CD4-positive, alpha-beta T cell treated with Interleukin-15 for 1 hour (primary cell): ENCODE data around the gene STK39.
A peak's percentile ranks its signal among the peaks of the same experiment; 100 is the strongest.

Experiments
- DNase-seq: peaks from one replicate; pipeline ENCODE4 v3.0.0-alpha.2; 2020

STK39 gene

GRCh38 chr2:168207851-168208250, 39.5 kb downstream of the STK39 start:
- DNase-seq = no peak

- DNase-seq = no peak
These were observed 43.4 kb downstream of the STK39 start for GRCh38 chr2:168203762-168204693.

- no peak for DNase-seq
These were observed 45.7 kb downstream of the STK39 start for GRCh38 chr2:168201584-168202116.

DNA sequence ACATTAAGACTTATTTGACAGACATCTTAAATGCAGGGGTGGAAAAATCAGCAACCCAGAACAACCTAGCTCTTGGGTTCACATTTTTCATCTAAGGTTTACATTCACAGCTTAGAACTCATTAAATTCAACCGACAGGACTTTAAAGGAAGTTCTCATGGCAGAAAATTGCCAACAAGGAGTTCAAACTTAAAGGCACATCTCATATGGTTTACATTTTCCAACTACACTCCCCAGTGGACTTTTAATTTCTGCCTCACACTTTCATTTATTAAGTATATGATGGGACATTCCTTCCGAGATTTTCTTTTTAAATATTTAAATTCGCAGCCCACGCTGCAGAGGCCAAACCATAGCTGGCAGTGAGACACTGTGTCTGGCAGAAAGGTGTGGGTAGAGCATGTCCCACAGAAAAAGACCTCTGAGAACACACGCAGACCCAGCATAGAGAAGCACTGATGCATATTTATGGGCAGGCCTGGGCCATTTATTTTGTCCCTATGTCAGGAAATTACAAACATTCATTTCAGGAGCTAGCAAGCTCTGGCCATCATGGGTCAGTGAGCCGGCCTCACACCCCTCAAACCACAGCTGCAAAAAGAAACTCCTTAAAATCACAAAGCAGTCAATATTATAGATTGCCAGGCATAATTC, 46.3 kb downstream of the STK39 start:
- no peak for DNase-seq

- DNase-seq = no peak
These were observed 48.8 kb downstream of the STK39 start for GRCh38 chr2:168198476-168199207.

DNA sequence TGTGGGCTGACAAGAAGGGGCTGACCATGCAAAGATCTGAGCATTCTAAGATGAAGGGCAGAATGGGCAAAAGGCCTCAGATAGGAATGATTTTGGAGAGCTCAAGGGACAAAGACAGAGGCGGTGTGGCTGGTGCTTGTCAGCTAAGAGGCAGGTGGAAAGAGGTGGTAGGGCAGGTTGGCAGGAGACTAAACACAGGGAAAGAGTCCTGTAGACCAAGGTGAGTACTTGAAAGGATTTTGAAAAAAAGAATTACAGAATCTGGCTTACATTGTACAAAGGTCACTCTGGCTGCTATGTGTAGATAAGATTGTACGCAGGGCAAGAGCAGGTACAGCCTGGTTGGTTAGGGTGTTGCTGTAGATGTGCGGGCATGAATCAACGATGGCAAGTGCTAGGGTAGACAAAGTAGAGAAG, 50.6 kb downstream of the STK39 start:
- no peak for DNase-seq

DNA sequence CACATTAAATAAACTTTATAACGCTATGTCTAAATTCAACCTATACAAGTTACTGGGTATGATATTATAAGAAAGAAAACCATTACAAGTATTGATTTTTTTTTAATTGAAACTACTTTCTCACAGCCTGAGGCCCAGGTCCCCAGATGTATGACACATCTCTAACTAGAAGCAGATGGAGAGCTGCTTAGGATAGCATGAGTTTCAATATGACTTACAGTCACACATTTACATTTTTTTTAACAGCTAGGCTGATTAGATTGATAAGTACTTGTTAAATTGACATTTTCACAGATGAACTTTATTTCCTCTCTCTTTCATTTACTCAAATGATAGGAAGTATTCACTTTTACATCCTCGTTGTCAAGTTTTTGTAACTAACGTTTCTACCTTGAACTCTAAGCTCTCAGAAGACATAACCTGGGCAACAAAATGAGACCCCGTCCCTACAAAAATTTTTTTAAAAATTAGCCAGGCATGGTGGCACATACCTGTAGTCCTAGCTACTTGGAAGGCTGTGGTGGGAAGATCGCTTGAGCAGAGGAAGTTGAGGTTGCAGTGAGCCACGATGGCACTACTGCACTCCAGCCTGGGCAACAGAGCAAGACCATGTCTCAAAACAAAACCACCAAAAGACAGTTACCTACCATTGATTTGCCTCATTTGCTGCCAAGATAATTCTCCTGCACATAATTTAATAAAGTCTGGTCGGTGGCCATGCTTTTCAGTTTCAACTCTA, 52.4 kb downstream of the STK39 start:
- no peak for DNase-seq

GRCh38 chr2:168192839-168193616, 54.4 kb downstream of the STK39 start:
- DNase-seq = peak; percentile 37

DNA sequence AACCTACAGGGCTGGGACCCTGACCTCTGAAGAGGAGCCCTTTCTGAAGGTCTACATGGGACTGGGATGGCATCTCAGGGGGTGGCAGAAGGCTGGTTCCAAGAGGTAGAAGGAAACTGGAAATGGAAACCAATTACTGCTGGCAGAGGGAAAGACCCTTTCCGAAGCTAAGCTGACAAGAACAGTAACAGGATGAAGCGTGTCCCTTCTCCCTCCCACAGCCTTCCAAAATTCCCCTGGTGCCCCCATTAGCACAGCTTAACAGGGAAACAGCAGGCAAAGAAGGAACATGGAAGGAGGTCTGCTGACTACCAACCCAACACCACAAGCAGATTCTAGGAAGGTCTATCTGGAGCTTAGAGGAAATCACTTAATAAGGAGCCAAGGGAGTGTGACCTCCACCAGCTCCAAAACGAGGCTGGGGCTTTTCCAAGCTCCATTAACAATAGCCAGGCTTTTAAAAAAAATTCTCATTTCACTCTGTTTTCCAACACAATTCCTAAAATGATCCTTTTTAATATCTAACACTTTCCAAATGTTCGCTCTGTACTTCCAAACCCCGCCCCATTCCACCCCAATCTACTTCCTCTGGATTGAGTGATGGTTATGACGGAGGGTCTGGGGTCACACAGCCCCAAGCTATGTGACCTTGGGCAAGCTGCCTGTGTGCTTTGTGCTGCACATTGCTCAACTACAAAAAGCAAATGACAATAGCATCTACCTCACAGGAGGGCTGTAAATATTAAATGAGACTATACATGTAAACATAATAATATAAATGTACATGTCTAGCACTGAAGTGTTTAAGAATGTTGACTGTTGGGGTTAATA, 55.2 kb downstream of the STK39 start:
- no peak for DNase-seq

DNA sequence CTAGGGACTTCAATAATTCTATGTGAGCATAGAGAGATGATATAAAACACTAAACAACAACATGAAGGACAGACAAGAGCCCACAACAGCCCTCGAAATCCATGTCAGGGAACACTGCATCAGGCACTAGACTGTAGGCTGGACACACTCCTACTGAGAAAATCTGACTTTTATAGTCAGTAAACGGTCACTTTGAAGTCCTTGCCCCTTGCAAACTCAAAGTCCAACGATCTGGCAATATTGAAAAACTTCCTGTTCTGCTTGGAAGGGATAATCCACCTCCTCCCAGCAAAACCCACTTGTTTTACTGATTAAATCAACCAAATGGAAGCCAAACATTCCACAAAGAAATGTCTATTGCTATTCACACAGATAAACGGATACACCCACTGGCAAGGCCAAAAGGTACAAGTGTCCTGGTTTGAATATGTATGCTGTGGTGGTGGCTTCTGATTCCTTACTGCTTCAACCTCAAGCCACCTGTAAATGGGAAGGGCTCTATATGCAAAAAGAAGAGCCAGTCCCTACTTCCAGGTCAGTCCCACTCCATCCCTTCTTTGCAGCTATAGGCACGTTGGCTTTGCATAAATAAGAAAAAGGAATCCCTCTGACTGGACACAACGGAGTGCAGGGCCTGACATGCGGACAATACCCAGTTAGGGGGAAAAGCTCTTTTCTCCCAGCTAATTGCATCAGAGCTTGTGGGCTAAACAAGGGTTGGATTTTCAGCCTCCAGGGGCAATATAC, 56.6 kb downstream of the STK39 start:
- no peak for DNase-seq

DNA sequence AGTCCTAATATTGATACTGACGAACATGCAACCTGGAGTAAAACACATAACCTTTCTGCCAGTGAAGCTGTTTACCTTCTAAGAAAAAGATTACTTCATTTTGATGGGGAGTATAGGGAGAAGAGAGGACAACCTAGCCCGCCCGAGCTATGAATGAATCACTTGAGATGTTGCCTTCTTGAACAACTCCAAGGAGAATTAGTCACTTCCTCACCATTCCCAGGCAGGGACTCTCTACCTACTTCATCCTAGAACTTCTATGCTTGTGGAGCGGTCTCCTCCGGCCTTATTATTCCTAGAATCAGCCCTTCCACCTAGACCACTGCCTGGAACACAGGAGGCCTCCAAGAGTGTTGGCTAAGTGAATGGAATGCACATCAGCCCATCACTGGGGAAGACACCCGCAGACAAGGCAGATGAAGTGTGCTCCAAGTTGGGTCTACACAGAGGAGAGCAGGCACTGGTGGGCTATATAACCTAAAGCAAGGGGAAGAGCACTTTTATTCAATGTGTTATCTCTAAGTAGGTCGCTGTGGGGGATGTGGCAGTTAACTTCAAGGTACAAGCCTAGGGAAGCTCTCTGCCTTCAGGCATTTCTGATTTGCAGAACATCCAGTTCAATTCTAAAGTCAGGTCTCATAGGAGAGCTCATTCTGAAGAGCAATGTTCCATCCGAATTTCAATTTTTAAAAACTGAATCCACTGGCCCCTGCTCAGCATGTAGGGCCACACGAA, 57.4 kb downstream of the STK39 start:
- no peak for DNase-seq

DNA sequence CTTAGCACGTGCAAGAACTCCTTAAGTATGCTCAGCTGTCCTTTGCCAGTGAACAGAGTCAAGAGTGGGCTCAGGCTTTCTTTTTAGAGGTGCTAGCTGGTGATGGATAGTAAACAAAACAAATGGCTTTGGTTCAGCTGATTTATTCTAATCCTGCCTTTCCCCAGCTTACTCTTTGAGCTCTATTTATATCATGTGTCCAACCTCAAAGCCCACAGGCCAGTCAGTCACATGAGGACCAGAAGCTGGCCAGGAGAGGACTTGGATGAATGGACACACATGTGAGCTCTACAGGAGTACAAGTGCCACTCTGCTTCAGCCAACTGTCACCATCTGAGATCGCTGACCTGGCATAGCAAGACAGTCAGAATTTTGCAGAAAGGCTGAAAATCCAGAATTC, 59.4 kb downstream of the STK39 start:
- DNase-seq = no peak

- DNase-seq = no peak
These were observed 60.9 kb downstream of the STK39 start for GRCh38 chr2:168186452-168186851.

GRCh38 chr2:168185583-168186274, 61.7 kb downstream of the STK39 start:
- no peak for DNase-seq

- no peak for DNase-seq
These were observed 62.5 kb downstream of the STK39 start for GRCh38 chr2:168184681-168185513.

- DNase-seq = no peak
These were observed 63.9 kb downstream of the STK39 start for GRCh38 chr2:168183308-168183997.
